Iris pigment epithelial cell (primary cell): ENCODE data around the gene BBS7.

ENCODE experiments used
- DNase-seq: peaks from one replicate; pipeline ENCODE4 v3.0.0-alpha.2; 2011; ENCODE audit warnings: low read depth

BBS7 gene

DNA sequence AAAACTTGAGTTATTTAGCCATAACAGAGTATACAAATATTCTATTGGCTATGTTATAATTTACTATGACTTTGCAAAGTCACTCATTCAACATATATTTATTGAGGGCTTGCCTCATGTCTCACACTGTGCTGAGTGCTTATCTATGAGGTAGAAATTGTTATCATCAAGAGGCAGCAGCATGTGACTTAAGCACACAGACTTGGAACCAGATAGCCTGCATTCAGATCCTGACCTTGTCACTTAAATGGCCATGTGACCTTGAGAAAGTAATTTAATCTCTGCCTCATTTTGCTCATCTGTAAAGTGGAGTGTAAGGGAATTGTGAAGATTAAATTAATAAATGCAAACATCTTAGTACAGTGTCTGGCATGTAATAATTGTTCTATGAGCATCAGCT lies 79.3 kb downstream of the BBS7 start:
- peak; percentile 42 for DNase-seq

DNA sequence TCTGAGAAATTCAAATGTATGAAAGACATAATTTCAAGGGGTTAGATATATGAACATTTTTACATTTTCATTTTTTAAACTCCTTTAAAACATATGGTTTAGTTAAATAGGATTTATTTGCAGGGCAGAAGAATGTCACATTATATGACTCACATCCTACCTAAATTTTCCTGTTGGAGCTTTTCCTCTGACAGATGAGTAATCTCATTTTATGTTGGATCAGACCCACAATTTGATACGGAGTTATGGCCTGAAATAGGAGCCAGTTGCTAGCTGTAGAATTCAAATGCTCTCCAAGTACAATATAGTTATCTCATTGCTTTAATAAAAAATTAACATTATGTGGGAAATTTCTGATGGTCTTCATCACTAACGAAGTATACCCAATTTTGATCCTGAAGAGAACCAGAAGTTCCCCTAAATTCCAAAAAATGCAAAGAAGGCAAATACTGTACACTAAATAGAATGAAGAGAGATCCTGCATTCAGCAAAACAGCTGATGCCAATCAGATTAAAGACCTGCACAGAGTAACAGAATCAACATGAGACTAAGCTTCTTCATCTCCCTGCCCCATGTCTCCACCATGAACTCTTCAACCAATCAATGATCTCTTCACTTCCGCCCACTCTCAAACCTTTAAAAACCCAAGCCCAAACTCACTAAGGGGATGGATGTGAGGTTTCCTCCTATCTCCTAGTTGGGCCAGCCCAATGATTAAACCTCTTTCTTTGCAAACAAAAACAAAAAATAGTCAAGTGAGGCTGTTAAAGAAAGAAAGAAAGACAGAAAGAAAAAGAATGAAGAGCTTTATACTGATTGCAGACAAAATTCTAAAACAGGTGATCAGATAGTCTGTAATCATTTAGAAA lies 80.1 kb downstream of the BBS7 start:
- peak; percentile 85 for DNase-seq

- DNase-seq = peak; percentile 8
Measured at GRCh38 chr4:121789455-121789854, 80.8 kb downstream of the BBS7 start.

DNA sequence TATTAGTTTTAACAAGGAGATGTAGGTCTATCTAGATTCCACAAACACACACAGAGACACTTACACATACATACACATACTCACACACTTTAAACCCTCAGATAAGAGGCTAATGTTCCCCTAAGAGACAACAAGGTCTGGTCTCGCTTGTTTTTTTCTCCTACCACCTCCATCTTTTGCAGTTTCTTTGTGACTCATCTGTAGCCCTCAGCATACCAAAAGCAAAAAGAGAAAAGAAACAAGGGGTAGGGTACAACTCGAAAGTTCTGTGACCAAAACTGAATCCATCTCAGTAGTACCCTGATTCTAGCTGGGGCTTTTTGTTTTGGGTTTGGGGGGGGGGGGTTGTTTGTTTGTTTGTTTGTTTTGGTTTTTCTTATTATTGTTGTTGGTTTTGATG lies 81.4 kb downstream of the BBS7 start:
- peak; percentile 14 for DNase-seq

DNA sequence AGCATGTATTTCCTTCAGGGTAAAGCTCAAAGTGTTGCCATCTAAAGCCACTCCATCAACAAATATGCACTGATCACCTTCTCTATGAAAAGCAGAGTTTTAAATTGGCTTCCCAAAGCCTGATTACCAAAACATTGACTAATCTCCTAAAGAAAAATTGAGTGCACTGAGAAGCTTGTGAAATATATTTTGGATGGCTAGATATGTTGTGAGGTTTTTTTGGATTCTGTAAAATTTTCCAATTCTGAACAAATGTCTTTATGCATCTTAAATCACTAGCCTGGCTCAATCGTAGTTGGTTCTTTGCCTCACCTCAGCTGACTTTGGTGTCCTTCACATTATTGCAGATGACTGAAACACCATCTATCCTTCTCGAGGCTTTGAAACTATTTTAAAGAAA lies 84.1 kb downstream of the BBS7 start:
- DNase-seq = no peak

DNA sequence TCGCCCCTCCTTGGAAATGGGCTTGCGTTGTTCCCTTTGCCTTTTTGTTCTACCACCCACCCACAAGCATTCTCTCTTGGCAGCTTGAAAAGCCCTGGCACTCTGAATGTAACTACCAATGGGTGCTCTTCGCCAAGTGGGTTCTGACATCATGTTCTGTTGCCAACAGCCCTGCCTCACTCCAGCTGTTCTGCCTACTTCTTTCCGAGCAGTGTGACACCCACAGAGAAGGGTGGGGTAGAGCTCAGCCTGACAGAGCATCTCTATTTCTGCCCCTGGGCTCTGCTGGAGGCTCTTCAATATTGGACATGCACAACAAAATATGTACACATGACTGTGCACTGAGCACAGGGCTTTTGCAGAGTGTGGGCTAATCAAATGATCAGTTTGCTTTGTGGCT lies 84.8 kb downstream of the BBS7 start:
- DNase-seq = peak; percentile 31

GRCh38 chr4:121784975-121785374 lies 85.3 kb downstream of the BBS7 start:
- peak; percentile 99 for DNase-seq

DNA sequence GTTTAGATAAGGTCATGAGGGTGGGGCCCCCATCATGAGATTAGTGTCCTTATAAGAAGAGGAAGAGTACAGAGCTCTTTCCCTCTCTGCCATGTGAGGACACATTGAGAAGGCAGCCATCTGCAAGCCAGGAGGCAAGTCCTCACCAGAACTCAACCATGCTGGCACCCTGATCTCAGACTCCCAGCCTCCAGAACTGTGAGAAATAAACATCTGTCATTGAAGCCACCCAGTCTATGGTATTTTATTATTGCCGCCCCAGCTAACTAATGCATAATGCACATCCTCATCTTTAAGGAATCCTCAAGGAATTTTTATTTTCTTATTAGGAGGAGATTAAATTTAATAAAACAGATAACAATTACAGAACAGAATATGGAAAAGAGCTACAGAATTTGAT lies 85.9 kb downstream of the BBS7 start:
- peak; percentile 22 for DNase-seq

GRCh38 chr4:121783210-121783609 lies 87.1 kb downstream of the BBS7 start:
- no peak for DNase-seq

GRCh38 chr4:121778991-121779628 lies 91.2 kb downstream of the BBS7 start:
- DNase-seq = no peak

GRCh38 chr4:121777625-121778024 lies 92.6 kb downstream of the BBS7 start:
- no peak for DNase-seq

- no peak for DNase-seq
Measured at GRCh38 chr4:121776610-121777401, 93.5 kb downstream of the BBS7 start.
